ENCODE measurements around the gene GPN3. TPM values are rescaled to one million over a fixed set of nuclear protein-coding genes. Genes with fewer than 3 reads are reported as not detected.
"Not testable (repeated sequence)": the region's sequence is repeated elsewhere in the genome, so short reads cannot be mapped to it uniquely, and the experiment has no call there.

Gene GPN3
- total and polyA plus RNA-seq, 9 donors, result 15.5 to 32.5 (median 23.2) TPM

- DNase-seq, result peak in 1 of 5 donors; percentile 26
- intact Hi-C loops (cut with DNase I), result no loop called here
Observed at GRCh38 chr12:110501399-110501751, 33.3 kb upstream of the GPN3 start.

DNA sequence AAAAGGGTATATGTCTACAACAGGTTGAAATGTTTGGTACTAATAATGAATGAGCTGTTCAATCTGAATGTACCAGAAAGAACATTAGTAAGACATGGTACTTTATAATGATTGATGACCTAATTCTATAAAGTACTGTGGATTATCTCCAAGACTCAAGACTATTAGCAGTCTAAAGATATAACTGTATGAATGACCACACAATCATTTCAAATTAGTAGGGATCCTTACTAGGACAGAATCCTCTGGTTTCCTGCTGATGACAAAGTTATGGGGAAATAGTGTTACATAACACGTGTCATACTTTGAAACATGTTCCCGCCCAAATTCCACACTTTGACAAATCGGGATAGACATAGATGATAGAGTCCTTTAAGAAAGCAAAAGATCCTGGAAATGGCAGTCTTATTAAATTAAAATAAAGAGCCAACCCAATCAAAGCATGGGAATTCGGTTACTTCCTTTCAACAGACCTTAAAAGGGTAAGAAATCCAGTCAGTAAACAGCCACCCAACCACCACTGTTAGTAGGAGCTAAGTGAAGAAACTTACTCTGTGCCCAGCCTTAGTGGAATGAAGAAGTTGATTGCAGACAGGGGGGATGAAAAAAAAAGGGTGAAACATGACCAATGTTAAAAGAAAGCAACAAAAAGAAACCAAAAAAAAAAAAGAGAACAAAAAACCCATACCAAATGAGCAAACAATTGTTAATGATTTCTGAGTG, 31.1 kb upstream of the GPN3 start:
- Histone ChIP-seq H3K36me3 (no peaks in the 10 kb centered on the region), H3K27me3 (no peaks in the 10 kb centered on the region), H3K9me3 (no peaks in the 10 kb centered on the region), H3K27ac (no peak overlapping the region), H3K4me1 (ENCODE audit: insufficient read depth) (peaks cover 8% of the 10 kb centered on the region), H3K4me3 (no peak overlapping the region)
- TF ChIP-seq EP300 (IDR thresholded peaks at IDR 0.05) (no peak), POLR2A (IDR thresholded peaks at IDR 0.05) (no peak)
- TF ChIP-seq, protein P1, sequence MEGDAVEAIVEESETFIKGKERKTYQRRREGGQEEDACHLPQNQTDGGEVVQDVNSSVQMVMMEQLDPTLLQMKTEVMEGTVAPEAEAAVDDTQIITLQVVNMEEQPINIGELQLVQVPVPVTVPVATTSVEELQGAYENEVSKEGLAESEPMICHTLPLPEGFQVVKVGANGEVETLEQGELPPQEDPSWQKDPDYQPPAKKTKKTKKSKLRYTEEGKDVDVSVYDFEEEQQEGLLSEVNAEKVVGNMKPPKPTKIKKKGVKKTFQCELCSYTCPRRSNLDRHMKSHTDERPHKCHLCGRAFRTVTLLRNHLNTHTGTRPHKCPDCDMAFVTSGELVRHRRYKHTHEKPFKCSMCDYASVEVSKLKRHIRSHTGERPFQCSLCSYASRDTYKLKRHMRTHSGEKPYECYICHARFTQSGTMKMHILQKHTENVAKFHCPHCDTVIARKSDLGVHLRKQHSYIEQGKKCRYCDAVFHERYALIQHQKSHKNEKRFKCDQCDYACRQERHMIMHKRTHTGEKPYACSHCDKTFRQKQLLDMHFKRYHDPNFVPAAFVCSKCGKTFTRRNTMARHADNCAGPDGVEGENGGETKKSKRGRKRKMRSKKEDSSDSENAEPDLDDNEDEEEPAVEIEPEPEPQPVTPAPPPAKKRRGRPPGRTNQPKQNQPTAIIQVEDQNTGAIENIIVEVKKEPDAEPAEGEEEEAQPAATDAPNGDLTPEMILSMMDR (IDR thresholded peaks at IDR 0.05), result no peak
- intact Hi-C loops (cut with DNase I), result no loop called here
- no peak for DNase-seq
- WGBS, 3 donors, result 63 to 70% (median 64%) methylated on average over 4 of the region's 4 CpGs

More at GRCh38 chr12:110501399-110501751, 33.3 kb upstream of the GPN3 start:
- TF ChIP-seq EP300 (IDR thresholded peaks at IDR 0.05) (no peak), POLR2A (IDR thresholded peaks at IDR 0.05) (no peak)
- TF ChIP-seq, protein P1 (IDR thresholded peaks at IDR 0.05), result no peak
- Histone ChIP-seq H3K27me3 (no peaks in the 10 kb centered on the region), H3K27ac (peak overlapping the region; percentile 16 to 71), H3K9me3 (no peaks in the 10 kb centered on the region), H3K4me3 (peak overlapping the region; percentile 92), H3K4me1 (ENCODE audit: insufficient read depth) (peaks cover 8% of the 10 kb centered on the region), H3K36me3 (no peaks in the 10 kb centered on the region)
- WGBS, 3 donors, result 0% methylated on average over 17 of the region's 17 CpGs

DNA sequence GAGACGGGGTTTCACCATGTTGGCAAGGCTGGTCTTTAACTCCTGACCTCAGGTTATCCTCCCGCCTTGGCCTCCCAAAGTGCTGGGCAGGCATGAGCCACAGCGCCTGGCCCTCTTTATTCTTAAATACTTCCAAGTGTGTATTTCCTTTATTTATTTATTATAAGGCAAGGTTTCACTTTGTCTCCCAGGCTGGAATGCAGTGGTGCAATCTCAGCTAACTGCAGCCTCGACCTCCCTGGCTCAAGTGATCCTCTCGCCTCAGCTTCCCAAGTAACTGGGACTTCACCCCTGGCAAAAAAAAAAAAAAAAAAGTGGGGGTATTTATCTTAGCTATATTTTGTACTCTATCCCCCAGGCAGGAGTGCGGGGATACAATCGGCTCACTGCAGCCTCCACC, 7.4 kb upstream of the GPN3 start:
- intact Hi-C loops (cut with DNase I), result no loop called here
- no peak for TF ChIP-seq POLR2A (IDR thresholded peaks at IDR 0.05)
- TF ChIP-seq EP300 (IDR thresholded peaks at IDR 0.05), result no peak
- TF ChIP-seq, protein P1 (IDR thresholded peaks at IDR 0.05), result no peak
- 92 to 97% (median 96%) methylated on average over 7 of the region's 7 CpGs for WGBS, 3 donors

DNA sequence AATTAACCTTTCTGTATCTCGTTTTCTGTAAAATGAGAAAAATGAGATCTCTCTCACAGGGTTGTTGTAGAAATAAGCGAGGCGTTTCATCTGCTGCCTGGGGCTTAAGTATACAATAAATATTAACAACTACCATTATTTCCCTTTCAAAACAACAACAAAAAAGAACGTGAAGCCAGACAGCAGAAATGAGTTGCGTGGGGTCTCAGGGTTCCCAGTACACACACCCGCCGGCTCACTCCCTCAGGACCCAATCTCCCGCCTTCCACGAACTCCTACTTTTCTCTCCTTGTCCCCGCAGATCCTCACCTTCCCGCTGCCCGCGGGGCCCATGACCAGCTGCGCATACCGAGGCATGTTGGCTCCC, 227 bp downstream of the GPN3 start:
- 0 to 1% (median 0%) methylated on average over 15 of the region's 15 CpGs for WGBS, 3 donors
- intact Hi-C loops (cut with DNase I), result loop anchor here in 2 of 4 donors (5.0 to 10.0 kb wide), 3 partner anchors 134 to 419 kb away; no protein-coding TSS in a partner anchor
- Histone ChIP-seq H3K27me3 (no peaks in the 10 kb centered on the region), H3K9me3 (no peaks in the 10 kb centered on the region), H3K36me3 (no peaks in the 10 kb centered on the region), H3K4me3 (peak overlapping the region; percentile 61), H3K27ac (peak overlapping the region in 1 of 2 donors; percentile 99), H3K4me1 (ENCODE audit: insufficient read depth) (peaks cover 8% of the 10 kb centered on the region)
- TF ChIP-seq POLR2A (IDR thresholded peaks at IDR 0.05) (no peak), EP300 (IDR thresholded peaks at IDR 0.05) (no peak)
- no peak for DNase-seq

More for the DNA sequence above, 7.4 kb upstream of the GPN3 start:
- no peaks in the 10 kb centered on the region for H3K4me1 ChIP-seq (ENCODE audit: insufficient read depth)
- no peak overlapping the region for H3K27ac ChIP-seq
- H3K27me3 ChIP-seq, result no peaks in the 10 kb centered on the region
- H3K36me3 ChIP-seq, result no peaks in the 10 kb centered on the region
- H3K9me3 ChIP-seq, result no peaks in the 10 kb centered on the region
- no peak overlapping the region for H3K4me3 ChIP-seq
- no peak for DNase-seq

DNA sequence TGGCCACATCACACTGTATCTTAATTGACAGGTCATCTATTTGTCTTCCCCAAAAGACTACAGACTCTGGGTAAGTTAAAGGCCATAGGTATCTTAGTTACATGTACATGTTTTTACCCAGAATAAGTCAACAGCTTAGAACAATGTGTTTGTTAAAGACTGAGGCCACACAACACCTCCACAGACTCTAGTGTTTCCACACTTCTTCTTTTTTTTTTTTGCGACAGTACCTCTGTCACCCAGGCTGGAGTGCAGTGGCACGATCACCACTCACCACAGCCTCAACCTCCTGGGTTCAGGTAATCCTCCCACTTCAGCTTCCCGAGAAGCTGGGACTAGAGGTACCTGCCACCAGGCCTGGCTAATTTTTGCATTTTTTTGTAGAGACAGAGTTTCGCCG, 1.3 kb downstream of the GPN3 start:
- no peak overlapping the region for H3K27ac ChIP-seq
- DNase-seq, result no peak
- no peak for TF ChIP-seq EP300 (IDR thresholded peaks at IDR 0.05)
- TF ChIP-seq, protein P1 (IDR thresholded peaks at IDR 0.05), result no peak
- no peak for TF ChIP-seq POLR2A (IDR thresholded peaks at IDR 0.05)
- H3K4me1 ChIP-seq (ENCODE audit: insufficient read depth), result peaks cover 8% of the 10 kb centered on the region
- H3K4me3 ChIP-seq, result peak overlapping the region; percentile 61
- H3K9me3 ChIP-seq, result no peaks in the 10 kb centered on the region
- 61 to 71% (median 62%) methylated on average over 5 of the region's 5 CpGs for WGBS, 3 donors
- no peaks in the 10 kb centered on the region for H3K27me3 ChIP-seq
- no peaks in the 10 kb centered on the region for H3K36me3 ChIP-seq
- intact Hi-C loops (cut with DNase I), result loop anchor here in 2 of 4 donors (5.0 to 10.0 kb wide), 3 partner anchors 136 to 421 kb away; no protein-coding TSS in a partner anchor

GRCh38 chr12:110465765-110466164, 2.3 kb downstream of the GPN3 start:
- DNase-seq; H3K4me1 ChIP-seq (ENCODE audit: insufficient read depth); H3K27me3 ChIP-seq; H3K9me3 ChIP-seq; H3K27ac ChIP-seq; H3K36me3 ChIP-seq; H3K4me3 ChIP-seq: not testable (repeated sequence)
- intact Hi-C loops (cut with DNase I), result loop anchor here in 2 of 4 donors (5.0 to 10.0 kb wide), 3 partner anchors 137 to 422 kb away; no protein-coding TSS in a partner anchor
- WGBS, 3 donors, result 88 to 92% (median 90%) methylated on average over 11 of the region's 11 CpGs

Measured in ovary (tissue), 9 donors.